HG03571 (cell line): ENCODE results near the gene CAPSL.
"Not testable (repeated sequence)": the region's sequence is repeated elsewhere in the genome, so short reads cannot be mapped to it uniquely, and the experiment has no call there.

Source experiments
- ATAC-seq: cut with Tn5 transposase; IDR thresholded peaks from one replicate; pipeline ENCODE4 v1.9.1; 2021; ENCODE audit not compliant: unreplicated experiment

Gene CAPSL

DNA sequence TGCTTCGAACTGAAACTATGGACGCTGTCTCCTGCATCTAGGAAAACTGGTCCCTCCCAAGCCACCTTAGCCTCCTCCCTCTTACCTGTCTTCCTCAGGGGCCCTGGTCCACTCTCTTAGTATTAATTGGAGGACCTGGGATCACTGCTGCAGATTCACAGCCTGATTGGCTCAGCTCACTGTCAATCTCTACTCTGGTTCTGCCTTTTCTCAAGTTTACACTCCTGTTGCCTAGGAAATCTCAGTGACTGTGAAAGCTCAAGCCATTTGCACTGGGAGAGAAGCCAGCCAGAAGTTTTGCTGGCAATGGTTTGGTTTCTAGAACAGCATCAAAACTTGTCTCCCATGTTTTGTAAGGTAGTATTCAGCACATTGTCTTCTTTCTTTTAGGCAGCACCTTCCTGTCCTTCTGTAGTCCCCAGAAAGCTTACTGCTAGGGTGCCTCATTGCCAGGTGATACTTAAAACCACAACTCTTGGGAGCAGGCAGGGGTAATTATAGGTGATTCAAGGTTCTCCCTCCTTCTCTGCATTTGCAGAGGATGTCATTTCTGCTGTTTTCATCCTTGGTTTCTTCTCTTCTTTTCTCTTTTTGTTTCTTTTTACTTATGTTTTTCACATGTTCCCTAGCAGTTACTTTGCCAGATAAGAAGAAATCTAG lies at the start of gene CAPSL:
CAPSL (minus strand) TSS at position 55 of the 660 bp plus-strand sequence. CDS start 17,502 bp downstream, outside the sequence.
- ATAC-seq, result no peak

DNA sequence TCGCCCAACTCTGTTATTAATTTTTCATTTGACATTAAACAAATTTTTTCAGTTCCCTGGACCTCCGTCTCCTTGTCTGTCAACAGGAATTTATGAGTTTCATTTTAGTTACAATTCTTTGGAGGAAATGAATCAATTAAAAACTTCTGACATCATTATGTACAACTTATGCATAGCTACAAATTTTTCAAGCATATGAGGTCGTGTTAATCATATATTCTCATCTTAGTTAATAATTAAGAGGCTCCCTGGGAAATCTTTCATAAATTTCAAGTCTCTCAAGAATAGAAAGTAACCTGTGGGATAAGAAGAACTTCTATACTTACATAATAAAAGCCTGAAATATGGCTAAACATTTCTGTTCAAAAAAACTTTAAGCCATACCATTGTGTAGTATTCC lies 49.4 kb upstream of the CAPSL start:
- no peak for ATAC-seq

DNA sequence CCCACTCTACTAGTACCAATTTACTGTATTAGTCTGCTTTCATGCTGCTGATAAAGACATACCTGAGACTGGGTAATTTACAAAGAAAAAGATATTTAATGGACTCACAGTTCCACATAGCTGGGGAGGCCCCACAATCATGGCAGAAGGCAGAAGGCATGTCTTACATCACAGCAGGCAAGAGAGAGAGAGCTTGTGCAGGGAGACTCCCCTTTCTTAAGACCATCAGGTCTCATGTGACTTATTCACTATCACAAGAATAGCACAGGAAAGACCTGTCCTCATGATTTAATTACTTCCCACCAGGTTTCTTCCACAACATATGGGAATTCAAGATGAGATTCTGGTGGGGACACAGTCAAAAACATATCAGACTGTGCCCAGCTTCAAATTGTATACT lies 41.3 kb upstream of the CAPSL start:
- no peak for ATAC-seq

GRCh38 chr5:35976859-35977258 lies 38.4 kb upstream of the CAPSL start:
- not testable (repeated sequence) for ATAC-seq

DNA sequence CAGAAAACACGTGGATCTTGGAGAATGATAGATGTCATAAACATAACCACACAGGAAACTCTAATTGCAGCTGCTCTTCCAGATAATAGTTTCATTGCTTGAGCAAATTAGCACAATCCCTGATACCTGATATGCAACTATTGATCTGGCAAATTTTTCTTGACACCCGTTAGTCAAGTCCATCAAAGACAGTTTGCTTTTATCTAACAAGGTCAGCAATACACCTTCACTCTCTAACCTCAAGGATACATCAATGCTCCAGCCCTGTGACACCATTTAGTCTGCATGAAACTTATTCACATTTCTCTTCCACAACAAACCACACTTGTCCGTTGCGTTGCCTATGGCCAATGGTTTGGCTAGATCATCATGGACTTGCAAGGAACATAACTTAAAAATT lies 36.1 kb upstream of the CAPSL start:
- no peak for ATAC-seq

- ATAC-seq, result no peak
Observed at GRCh38 chr5:35971878-35972210, 33.4 kb upstream of the CAPSL start.

DNA sequence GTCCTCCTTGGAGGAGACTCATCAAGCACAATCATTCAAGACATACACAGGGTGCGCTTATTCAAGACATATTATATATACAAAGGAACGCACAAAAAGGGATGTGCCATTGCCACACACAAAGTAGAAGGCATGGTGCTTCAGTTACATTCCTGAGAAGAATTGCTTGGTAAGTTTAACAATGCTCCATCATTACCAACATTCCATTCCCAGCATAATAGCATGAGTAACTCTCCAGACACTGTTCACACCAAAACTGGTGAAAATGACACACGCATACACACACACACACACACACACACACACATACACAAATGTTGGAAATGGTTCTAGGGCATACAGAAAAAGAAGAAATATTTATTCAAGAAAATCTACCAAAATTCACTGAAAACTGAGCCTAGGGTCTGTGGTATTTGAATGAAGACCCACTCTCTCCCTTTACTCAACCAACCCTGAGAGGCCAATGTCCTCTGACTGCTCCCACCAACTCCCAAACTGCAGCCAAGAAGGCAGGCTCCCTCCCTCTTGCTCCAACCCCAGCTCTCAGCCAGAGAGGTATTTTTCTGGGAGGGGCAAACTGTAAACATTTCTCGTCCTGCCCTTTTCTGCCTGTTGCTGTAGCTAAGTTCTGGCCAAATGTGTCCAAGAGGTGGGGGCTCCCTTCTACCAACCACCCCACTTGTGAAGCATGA lies 32.9 kb upstream of the CAPSL start:
- ATAC-seq, result no peak

GRCh38 chr5:35963381-35963843 lies 25.0 kb upstream of the CAPSL start:
- ATAC-seq, result no peak

GRCh38 chr5:35960328-35960727 lies 21.9 kb upstream of the CAPSL start:
- ATAC-seq, result no peak

DNA sequence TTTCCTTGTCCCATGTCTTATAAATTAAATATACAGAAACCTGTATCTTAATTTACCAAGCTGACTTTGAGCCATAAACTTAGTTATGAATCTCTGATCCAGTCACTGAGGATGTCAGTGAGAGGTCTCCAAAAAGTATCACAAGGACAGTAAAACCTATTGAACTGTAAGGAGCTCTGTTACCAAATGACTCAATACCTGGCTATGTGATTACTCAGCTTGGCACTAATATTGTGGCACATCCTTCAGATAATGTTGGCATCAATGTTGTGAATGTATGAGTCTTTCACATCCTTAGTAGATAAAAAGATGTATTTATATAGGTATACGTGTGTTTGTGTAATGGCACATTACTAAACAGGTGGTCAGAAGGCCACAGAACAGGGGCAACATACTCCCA lies 18.0 kb upstream of the CAPSL start:
- no peak for ATAC-seq

GRCh38 chr5:35954175-35954574 lies 15.8 kb upstream of the CAPSL start:
- ATAC-seq, result no peak

DNA sequence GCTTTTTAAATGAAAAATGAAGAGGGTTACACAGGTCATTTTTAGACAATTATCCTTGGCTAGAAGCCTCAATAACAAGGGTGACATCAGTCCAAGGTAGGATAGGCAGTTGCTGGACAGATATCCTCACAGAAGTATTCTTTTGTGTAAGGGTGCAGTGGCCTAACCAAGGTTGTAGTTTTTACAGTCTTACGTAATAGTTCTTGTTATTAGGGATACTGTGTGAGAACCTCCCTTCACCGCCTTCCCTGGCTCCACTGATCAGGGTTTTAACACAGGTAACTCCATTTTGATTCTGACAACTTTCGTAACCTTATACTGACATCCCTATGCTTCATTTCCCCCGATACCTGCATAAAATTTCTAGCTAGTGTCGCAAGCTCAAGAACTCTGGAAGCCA lies 8.7 kb upstream of the CAPSL start:
- ATAC-seq, result no peak

- ATAC-seq, result no peak
Observed at GRCh38 chr5:35939639-35940038, 1.2 kb upstream of the CAPSL start.

- peak; percentile 60 for ATAC-seq
Observed at GRCh38 chr5:35926389-35927051, 11.9 kb downstream of the CAPSL start.

DNA sequence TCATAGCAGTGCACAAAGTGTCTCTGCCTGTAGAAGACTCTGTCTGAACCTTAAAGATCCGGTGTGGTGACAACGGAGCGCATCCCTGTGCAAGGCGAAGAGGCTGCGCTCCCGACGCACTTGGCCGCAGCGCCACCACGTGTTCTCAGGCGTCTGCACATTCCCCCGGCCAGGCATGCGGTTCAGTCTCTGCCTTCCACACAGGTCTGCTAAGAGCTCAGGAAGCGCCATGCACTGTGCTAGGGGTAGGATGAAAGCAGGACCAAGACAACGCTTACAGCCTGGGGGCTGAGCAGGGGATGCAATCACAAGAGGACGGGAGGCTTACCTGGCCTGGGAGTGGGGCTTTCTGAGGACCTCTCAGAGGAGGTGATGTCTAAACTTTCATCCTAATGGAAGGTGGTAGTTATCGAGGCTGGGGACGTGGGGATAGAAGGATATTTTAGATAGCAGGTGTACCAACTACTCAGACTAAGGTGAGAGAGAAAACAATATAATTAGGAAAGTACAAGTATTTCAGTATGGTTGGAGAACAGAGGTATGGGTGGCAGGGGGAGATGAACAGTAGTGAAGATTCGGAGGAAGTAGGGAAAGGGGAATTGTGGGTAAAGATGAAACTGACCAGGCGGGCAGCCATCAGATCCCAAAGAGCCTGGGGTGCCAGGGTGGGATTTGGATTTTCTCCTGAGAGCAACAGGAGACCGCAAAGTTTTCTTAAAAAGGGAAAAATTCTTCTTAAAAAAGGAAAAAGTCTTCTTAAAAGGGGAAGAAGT lies 13.3 kb downstream of the CAPSL start:
- ATAC-seq, result no peak

DNA sequence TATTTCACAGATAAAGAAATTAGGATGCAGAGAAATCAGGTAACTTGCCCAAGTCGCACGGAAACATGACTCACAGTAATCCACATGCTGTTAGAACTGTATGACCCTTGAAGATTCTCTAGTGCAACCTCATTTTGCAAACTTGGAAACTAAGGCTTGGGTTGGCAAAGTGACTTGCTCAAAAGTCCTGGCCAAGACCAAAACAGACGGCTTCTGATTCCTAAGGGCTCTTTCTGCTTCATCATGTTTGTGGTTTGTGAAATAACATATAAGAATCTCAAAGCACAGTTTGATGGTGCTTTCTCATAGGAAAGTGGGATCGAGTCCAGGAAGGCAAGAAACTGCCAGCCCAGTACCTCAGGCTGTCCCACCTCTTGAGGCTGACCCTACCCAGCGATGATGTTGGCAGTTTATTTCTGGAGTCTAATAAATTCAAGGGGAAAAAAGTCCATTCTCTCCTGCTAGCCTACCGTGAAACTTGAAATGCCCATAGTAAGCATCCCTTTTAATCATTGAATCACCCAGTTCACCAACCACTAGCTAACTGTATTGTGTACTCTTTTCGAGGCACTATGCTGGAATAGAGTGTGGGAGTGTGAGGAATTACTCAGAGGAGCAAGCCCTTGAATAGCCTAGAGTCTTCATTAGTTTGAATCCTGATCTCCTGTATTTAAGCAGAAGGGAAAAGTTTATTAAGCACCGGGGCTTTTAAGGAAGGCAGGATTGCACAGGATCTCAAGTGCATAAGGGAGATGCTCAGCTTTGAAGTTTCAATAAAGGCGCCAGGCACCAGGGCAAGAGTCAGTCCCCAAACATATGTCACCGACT lies 14.1 kb downstream of the CAPSL start:
- ATAC-seq, result no peak

- ATAC-seq, result no peak
Observed at GRCh38 chr5:35922468-35922867, 16.0 kb downstream of the CAPSL start.

GRCh38 chr5:35921930-35922329 lies 16.5 kb downstream of the CAPSL start:
- ATAC-seq, result no peak

DNA sequence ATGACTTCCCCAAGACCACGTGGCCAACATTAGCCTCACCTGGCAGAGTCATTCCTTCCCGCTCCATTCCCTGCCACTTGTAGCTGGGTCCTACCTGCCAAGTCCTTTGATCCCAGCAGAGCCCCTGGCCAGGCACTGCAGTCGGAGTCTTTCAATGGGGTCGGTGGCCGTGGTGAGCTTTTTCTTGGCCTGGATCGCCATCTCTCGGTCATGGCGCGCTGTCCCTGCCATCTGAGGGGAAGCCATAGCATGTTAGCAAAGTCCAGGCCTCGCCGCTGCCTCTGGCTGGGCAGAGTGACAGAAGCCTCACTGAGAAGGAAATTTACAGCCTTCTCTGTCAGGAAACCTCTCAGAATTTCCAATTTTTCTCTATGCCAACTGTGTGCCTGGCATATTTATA lies 17.5 kb downstream of the CAPSL start:
- no peak for ATAC-seq

DNA sequence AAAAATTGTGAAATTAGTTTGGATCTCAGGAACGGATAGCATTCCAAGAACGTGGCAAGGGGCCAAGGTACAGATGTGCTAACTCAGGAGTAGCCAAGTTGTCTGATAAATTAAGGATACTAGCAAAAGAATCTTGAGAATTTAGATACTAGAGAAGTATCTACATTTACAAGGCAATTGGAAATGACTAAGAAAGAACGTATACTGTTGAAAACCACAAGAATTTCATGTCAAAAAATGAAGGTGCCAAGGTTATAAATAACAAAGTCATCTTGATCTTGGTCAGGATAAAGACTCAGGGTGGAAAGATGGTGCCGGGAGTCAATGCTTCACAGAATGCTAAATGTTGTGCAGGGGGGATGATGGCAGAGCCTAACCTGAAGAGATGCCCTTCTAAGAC lies 19.2 kb downstream of the CAPSL start:
- ATAC-seq, result no peak

- ATAC-seq, result no peak
Observed at GRCh38 chr5:35908814-35909213, 29.6 kb downstream of the CAPSL start.
